Rectal smooth muscle tissue (tissue), 1 donor: ENCODE data around the gene OPRM1.

Experiments
- H3K27ac ChIP-seq: one replicate; pipeline ENCODE4 v1.7.0; 2013; ENCODE audit warnings: low read depth, low read length, inconsistent platforms
- H3K27me3 ChIP-seq: one replicate; pipeline ENCODE4 v1.7.0; 2013; ENCODE audit warnings: low read length; ENCODE audit not compliant: control insufficient read depth, insufficient read depth
- H3K36me3 ChIP-seq: one replicate; pipeline ENCODE4 v1.7.0; 2013; ENCODE audit warnings: low read length; ENCODE audit not compliant: control insufficient read depth, insufficient read depth
- H3K4me1 ChIP-seq: one replicate; pipeline ENCODE4 v1.7.0; 2013; ENCODE audit warnings: low read length; ENCODE audit not compliant: control insufficient read depth, insufficient read depth
- H3K4me3 ChIP-seq: one replicate; pipeline ENCODE4 v1.7.0; 2013; ENCODE audit warnings: low read length
- H3K9ac ChIP-seq: one replicate; pipeline ENCODE4 v1.7.0; 2013; ENCODE audit warnings: low read length

OPRM1 gene

DNA sequence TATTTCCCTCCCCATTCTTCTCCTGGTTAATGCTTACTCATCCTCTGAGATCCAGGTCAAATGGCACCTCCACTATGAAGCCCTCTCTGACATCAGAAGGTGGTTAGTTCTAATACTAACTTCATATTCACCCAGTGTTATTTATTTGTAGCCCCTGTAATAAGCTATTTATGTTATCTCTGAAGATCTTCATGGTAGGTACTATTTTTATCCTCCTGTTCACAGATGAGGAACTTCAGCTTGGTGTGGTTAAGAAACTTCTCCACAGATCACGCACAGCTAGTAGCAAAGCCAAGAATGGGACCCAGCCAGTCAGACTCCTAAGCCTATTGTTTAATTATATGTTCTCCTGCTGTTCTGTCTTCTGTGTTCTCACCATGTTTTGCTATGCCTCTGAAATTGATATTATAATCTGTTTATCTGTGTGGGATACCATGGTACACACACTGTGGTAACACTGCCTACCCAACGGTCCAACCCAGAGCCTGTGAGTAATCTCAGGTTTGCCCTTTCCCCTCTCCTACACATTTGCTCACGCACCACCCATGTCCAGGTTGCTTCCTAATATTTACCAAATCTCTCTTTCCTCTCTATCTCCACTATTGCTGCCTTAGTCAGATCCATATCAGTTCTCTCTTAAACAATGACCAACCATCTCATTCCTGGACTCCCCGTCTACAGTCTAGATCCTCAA, 219.2 kb downstream of the OPRM1 start:
- H3K27me3 ChIP-seq = no peaks in the 10 kb centered on the region
- H3K27ac ChIP-seq = no peak overlapping the region
- H3K9ac ChIP-seq = no peak overlapping the region
- no peaks in the 10 kb centered on the region for H3K36me3 ChIP-seq
- H3K4me3 ChIP-seq = no peak overlapping the region
- H3K4me1 ChIP-seq = no peaks in the 10 kb centered on the region

GRCh38 chr6:154261688-154262397, 222.8 kb downstream of the OPRM1 start:
- no peak overlapping the region for H3K9ac ChIP-seq
- H3K4me3 ChIP-seq = no peak overlapping the region
- no peaks in the 10 kb centered on the region for H3K4me1 ChIP-seq
- no peaks in the 10 kb centered on the region for H3K27me3 ChIP-seq
- no peaks in the 10 kb centered on the region for H3K36me3 ChIP-seq
- H3K27ac ChIP-seq = no peak overlapping the region

DNA sequence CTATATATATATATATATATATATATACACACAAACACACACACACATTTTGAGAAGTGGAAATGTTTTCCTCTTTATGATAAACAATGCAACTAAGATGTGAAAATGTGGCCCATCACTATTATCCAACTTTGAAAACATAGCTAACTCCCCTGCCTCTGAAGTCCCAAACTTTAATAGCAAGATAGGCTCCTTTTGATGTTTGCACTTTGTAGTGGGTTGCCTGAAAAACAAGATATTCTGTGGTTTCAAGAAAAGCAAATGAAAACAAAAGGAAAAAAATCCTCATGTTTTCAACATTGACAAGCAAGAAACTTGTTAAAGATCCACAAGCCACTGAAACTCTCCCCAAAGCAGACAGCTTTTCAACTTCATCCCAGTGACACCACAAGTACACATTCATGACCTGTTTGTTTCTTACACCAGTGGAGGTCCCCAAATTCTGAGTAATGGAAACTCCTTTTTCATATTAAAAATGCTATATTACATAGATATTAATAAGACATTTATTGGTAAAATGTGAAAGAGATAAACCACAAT, 227.6 kb downstream of the OPRM1 start:
- Histone ChIP-seq H3K9ac (no peak overlapping the region), H3K4me1 (no peaks in the 10 kb centered on the region), H3K4me3 (no peak overlapping the region), H3K36me3 (no peaks in the 10 kb centered on the region), H3K27me3 (no peaks in the 10 kb centered on the region), H3K27ac (no peak overlapping the region)

GRCh38 chr6:154267508-154268106, 228.6 kb downstream of the OPRM1 start:
- no peaks in the 10 kb centered on the region for H3K27me3 ChIP-seq

GRCh38 chr6:154268486-154268885, 229.4 kb downstream of the OPRM1 start:
- Histone ChIP-seq H3K4me1 (no peaks in the 10 kb centered on the region), H3K9ac (no peak overlapping the region)

More at GRCh38 chr6:154267508-154268106, 228.6 kb downstream of the OPRM1 start:
- H3K36me3 ChIP-seq = no peaks in the 10 kb centered on the region
- H3K27ac ChIP-seq = no peak overlapping the region
- no peak overlapping the region for H3K4me3 ChIP-seq
- H3K4me1 ChIP-seq = no peaks in the 10 kb centered on the region
- no peak overlapping the region for H3K9ac ChIP-seq

GRCh38 chr6:154274168-154274567, 235.1 kb downstream of the OPRM1 start:
- Histone ChIP-seq H3K36me3 (no peaks in the 10 kb centered on the region), H3K27ac (no peak overlapping the region), H3K27me3 (no peaks in the 10 kb centered on the region), H3K9ac (no peak overlapping the region), H3K4me1 (no peaks in the 10 kb centered on the region), H3K4me3 (no peak overlapping the region)

More at GRCh38 chr6:154268486-154268885, 229.4 kb downstream of the OPRM1 start:
- Histone ChIP-seq H3K4me3 (no peak overlapping the region), H3K27me3 (no peaks in the 10 kb centered on the region), H3K27ac (no peak overlapping the region), H3K36me3 (no peaks in the 10 kb centered on the region)

DNA sequence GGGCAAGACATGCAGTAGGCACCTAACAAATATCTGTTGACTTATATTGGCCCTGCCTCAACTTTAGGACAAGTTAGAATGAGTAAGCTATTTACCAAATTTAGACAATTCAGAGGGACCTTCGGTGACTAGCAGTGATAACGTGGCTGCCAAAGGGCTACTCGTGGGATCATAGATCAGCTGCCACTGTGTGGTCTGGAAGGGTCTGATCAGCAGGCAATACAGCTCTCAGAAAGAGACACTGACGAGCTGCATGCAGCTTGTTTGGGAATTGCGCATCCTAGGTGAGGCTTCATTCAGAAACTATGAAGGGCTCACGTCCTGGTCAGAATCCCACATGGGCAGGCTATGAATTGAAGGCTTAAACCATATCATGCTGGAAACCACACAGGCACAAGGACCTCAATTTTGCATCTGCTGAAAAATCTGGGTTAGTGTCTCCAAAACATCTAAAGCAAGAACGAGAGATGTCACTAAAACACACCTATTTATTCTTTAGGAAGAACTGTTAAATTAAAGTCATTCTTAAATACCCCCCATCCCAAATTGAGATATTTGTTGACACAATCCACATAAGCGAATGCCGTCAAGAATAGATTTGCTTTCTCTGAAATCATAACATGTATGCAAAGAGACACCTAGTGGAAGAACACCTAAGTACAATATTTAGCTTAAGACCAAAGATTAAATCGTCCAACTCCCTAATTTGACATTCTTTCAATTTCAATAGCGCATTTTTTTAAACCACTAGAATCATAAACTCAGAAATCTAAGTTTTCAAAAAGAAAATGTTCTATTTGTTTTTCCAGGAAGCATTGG, 238.0 kb downstream of the OPRM1 start:
- Histone ChIP-seq H3K27ac (no peak overlapping the region), H3K9ac (no peak overlapping the region), H3K4me3 (no peak overlapping the region), H3K36me3 (no peaks in the 10 kb centered on the region), H3K27me3 (no peaks in the 10 kb centered on the region), H3K4me1 (no peaks in the 10 kb centered on the region)

GRCh38 chr6:154277629-154278017, 238.6 kb downstream of the OPRM1 start:
- Histone ChIP-seq H3K36me3 (no peaks in the 10 kb centered on the region), H3K4me3 (no peak overlapping the region), H3K4me1 (no peaks in the 10 kb centered on the region), H3K27me3 (no peaks in the 10 kb centered on the region), H3K9ac (no peak overlapping the region), H3K27ac (no peak overlapping the region)

DNA sequence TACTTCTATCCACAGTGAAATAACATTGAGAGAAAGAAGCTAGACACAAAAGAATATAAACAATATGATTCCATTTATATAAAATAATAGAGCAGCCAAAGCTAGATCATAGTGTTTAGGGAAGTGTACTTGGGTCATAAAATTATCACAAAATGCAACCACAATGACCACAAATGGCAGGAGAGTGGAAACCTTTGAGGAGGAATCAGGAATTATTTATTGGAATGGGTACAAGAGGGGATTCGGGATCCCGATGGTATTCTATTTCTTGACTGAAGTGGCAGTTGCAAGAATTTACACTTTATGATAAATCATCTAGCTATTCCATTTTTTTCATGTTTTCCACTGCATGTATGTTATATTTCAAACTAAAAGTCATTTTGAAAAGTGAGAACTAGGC, 241.5 kb downstream of the OPRM1 start:
- Histone ChIP-seq H3K4me3 (no peak overlapping the region), H3K36me3 (no peaks in the 10 kb centered on the region), H3K27ac (no peak overlapping the region), H3K27me3 (no peaks in the 10 kb centered on the region), H3K9ac (no peak overlapping the region), H3K4me1 (no peaks in the 10 kb centered on the region)

DNA sequence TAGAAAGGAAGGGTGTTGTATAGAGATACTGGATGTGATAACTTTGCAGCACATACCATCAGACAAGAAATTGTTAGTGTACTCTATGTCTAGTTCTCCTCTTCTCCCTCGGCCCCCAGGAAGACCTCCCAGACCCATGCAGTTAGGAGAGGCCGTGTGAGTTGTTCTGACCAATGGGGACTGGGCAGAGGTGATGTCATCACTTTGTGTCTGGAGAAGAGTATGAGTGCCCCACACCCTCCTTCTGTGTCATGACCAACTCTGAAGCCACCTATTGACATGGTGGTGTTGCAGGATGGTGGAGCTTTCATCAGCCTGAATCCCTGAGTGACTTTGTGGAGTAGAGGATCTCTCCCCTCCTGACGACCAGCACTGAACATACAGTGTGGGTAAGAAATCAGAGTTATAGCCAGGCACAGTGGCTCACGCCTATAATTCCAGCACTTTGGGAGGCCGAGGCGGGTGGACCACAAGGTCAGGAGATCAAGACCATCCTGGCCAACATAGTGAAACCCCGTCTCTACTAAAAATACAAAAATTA, 245.3 kb downstream of the OPRM1 start:
- H3K4me3 ChIP-seq = no peak overlapping the region
- no peak overlapping the region for H3K9ac ChIP-seq
- no peaks in the 10 kb centered on the region for H3K36me3 ChIP-seq
- H3K27me3 ChIP-seq = no peaks in the 10 kb centered on the region
- H3K4me1 ChIP-seq = no peaks in the 10 kb centered on the region
- no peak overlapping the region for H3K27ac ChIP-seq

- H3K36me3 ChIP-seq = no peaks in the 10 kb centered on the region
- H3K27me3 ChIP-seq = no peaks in the 10 kb centered on the region
- no peak overlapping the region for H3K9ac ChIP-seq
- no peak overlapping the region for H3K27ac ChIP-seq
- H3K4me1 ChIP-seq = no peaks in the 10 kb centered on the region
- H3K4me3 ChIP-seq = no peak overlapping the region
Measured at GRCh38 chr6:154285826-154286225, 246.8 kb downstream of the OPRM1 start.
